Progenitor cell of endocrine pancreas (in vitro differentiated cells): ENCODE data around the gene PRSS50. TPM values are rescaled to one million over a fixed set of nuclear protein-coding genes. Genes with fewer than 3 reads are reported as not detected.
"Not testable (repeated sequence)": the region's sequence is repeated elsewhere in the genome, so short reads cannot be mapped to it uniquely, and the experiment has no call there.

Source experiments
- DNase-seq: peaks from one replicate; pipeline ENCODE4 v3.0.0; 2021; ENCODE audit warnings: low spot score; ENCODE audit not compliant: unreplicated experiment
- H3K27ac Mint-ChIP-seq: 2 replicates; pipeline ENCODE4 v1.8.0; 2021; ENCODE audit warnings: mild to moderate bottlenecking, moderate library complexity, mixed read lengths
- H3K27me3 Mint-ChIP-seq: 2 replicates; pipeline ENCODE4 v1.8.0; 2021; ENCODE audit warnings: mixed read lengths
- H3K36me3 Mint-ChIP-seq: 2 replicates; pipeline ENCODE4 v1.8.0; 2022; ENCODE audit warnings: mixed read lengths; ENCODE audit not compliant: insufficient read depth
- H3K4me1 Mint-ChIP-seq: 2 replicates; pipeline ENCODE4 v1.8.0; 2021; ENCODE audit warnings: low read depth, mixed read lengths
- H3K4me3 Mint-ChIP-seq: 2 replicates; pipeline ENCODE4 v1.8.0; 2021; ENCODE audit warnings: low read depth, mild to moderate bottlenecking, moderate library complexity, mixed read lengths
- H3K9me3 Mint-ChIP-seq: 2 replicates; pipeline ENCODE4 v1.8.0; 2021; ENCODE audit warnings: low read depth, mixed read lengths
- CTCF ChIP-seq: fragments of 200-600 bp; sonication (generic); IDR thresholded peaks from one replicate; pipeline ENCODE4 v1.5.0; 2021; ENCODE audit warnings: antibody characterized with exemption, mild to moderate bottlenecking; ENCODE audit not compliant: unreplicated experiment
- total RNA-seq: library from RNA; stranded (reverse); gene quantifications from 2 replicates; pipeline ENCODE4 v1.2.1, GENCODE V29; 2021

The PRSS50 gene
- total RNA-seq, 1 donor from 2014 or later, result 1.9 TPM

- no peak for DNase-seq
- Mint-ChIP-seq H3K27ac (no peak overlapping the region), H3K9me3 (no peaks in the 10 kb centered on the region), H3K36me3 (no peaks in the 10 kb centered on the region), H3K27me3 (no peaks in the 10 kb centered on the region), H3K4me3 (no peak overlapping the region), H3K4me1 (peaks cover 16% of the 10 kb centered on the region)
- TF ChIP-seq CTCF, result no peak
These were observed 39.0 kb upstream of the PRSS50 start for GRCh38 chr3:46756642-46757041.

GRCh38 chr3:46755646-46756045 is 38.0 kb upstream of the PRSS50 start:
- DNase-seq, result no peak
- no peaks in the 10 kb centered on the region for H3K9me3 Mint-ChIP-seq
- H3K27ac Mint-ChIP-seq, result no peak overlapping the region
- H3K4me3 Mint-ChIP-seq, result no peak overlapping the region
- TF ChIP-seq CTCF, result no peak
- no peaks in the 10 kb centered on the region for H3K27me3 Mint-ChIP-seq
- H3K36me3 Mint-ChIP-seq, result no peaks in the 10 kb centered on the region
- peaks cover 16% of the 10 kb centered on the region for H3K4me1 Mint-ChIP-seq

- H3K27me3 Mint-ChIP-seq, H3K27ac Mint-ChIP-seq, H3K9me3 Mint-ChIP-seq: not testable (repeated sequence)
These were observed 35.5 kb upstream of the PRSS50 start for GRCh38 chr3:46753127-46753526.

GRCh38 chr3:46750555-46751038 is 32.9 kb upstream of the PRSS50 start:
- no peaks in the 10 kb centered on the region for H3K27me3 Mint-ChIP-seq
- H3K36me3 Mint-ChIP-seq, result no peaks in the 10 kb centered on the region
- no peaks in the 10 kb centered on the region for H3K4me1 Mint-ChIP-seq
- no peak for TF ChIP-seq CTCF
- H3K9me3 Mint-ChIP-seq, result no peaks in the 10 kb centered on the region
- H3K4me3 Mint-ChIP-seq, result no peak overlapping the region
- H3K27ac Mint-ChIP-seq, result no peak overlapping the region
- no peak for DNase-seq

More at GRCh38 chr3:46753127-46753526, 35.5 kb upstream of the PRSS50 start:
- DNase-seq, H3K36me3 Mint-ChIP-seq, H3K4me3 Mint-ChIP-seq, H3K4me1 Mint-ChIP-seq: not testable (repeated sequence)

GRCh38 chr3:46749129-46749528 is 31.5 kb upstream of the PRSS50 start:
- H3K27me3 Mint-ChIP-seq, result no peaks in the 10 kb centered on the region
- H3K36me3 Mint-ChIP-seq, result no peaks in the 10 kb centered on the region
- H3K9me3 Mint-ChIP-seq, result no peaks in the 10 kb centered on the region
- TF ChIP-seq CTCF, result no peak
- no peak overlapping the region for H3K4me3 Mint-ChIP-seq
- H3K27ac Mint-ChIP-seq, result no peak overlapping the region
- DNase-seq, result no peak
- no peaks in the 10 kb centered on the region for H3K4me1 Mint-ChIP-seq

GRCh38 chr3:46748170-46748569 is 30.5 kb upstream of the PRSS50 start:
- no peaks in the 10 kb centered on the region for H3K4me1 Mint-ChIP-seq
- H3K9me3 Mint-ChIP-seq, result no peaks in the 10 kb centered on the region
- DNase-seq, result no peak
- TF ChIP-seq CTCF, result no peak
- H3K27ac Mint-ChIP-seq, result no peak overlapping the region
- H3K4me3 Mint-ChIP-seq, result no peak overlapping the region
- H3K27me3 Mint-ChIP-seq, result no peaks in the 10 kb centered on the region
- no peaks in the 10 kb centered on the region for H3K36me3 Mint-ChIP-seq
